GM23248 (cell line): ENCODE measurements around the gene VAV2. TPM values are rescaled to one million over a fixed set of nuclear protein-coding genes. Genes with fewer than 3 reads are reported as not detected.

Source experiments
- DNase-seq: peaks from one replicate; pipeline ENCODE4 v3.0.0-alpha.2; 2015
- H2AFZ ChIP-seq: fragments of 200-600 bp; sonication (generic); 2 replicates; pipeline ENCODE4 v1.6.1; 2016; ENCODE audit warnings: antibody characterized with exemption
- H3F3A ChIP-seq: fragments of 200-600 bp; sonication (generic); 2 replicates; pipeline ENCODE4 v1.6.1; 2016; ENCODE audit warnings: mild to moderate bottlenecking, antibody characterized with exemption, mixed run types; ENCODE audit not compliant: insufficient read depth
- H3K27ac ChIP-seq: fragments of 200-600 bp; sonication (generic); 2 replicates; pipeline ENCODE4 v1.5.1; 2016; ENCODE audit warnings: mild to moderate bottlenecking
- H3K27me3 ChIP-seq: fragments of 200-600 bp; sonication (generic); replicated peaks from 2 replicates; pipeline ENCODE4 v1.6.1; 2016; ENCODE audit warnings: mild to moderate bottlenecking; ENCODE audit not compliant: insufficient read depth
- H3K36me3 ChIP-seq: fragments of 200-600 bp; sonication (generic); 2 replicates; pipeline ENCODE4 v1.6.1; 2016; ENCODE audit warnings: low read depth, mild to moderate bottlenecking
- H3K4me1 ChIP-seq: fragments of 200-600 bp; sonication (generic); 2 replicates; pipeline ENCODE4 v1.6.1; 2016; ENCODE audit warnings: mild to moderate bottlenecking; ENCODE audit not compliant: insufficient read depth
- H3K4me2 ChIP-seq: fragments of 200-600 bp; sonication (generic); one replicate; pipeline ENCODE4 v1.6.1; 2016; ENCODE audit warnings: mild to moderate bottlenecking; ENCODE audit not compliant: unreplicated experiment
- H3K4me3 ChIP-seq: fragments of 200-600 bp; sonication (generic); 2 replicates; pipeline ENCODE4 v1.5.1; 2016; ENCODE audit warnings: mild to moderate bottlenecking
- H3K79me2 ChIP-seq: fragments of 200-600 bp; sonication (generic); 2 replicates; pipeline ENCODE4 v1.6.1; 2016; ENCODE audit warnings: mild to moderate bottlenecking; ENCODE audit not compliant: insufficient read depth
- H3K9ac ChIP-seq: fragments of 200-600 bp; sonication (generic); 2 replicates; pipeline ENCODE4 v1.6.1; 2016; ENCODE audit warnings: mild to moderate bottlenecking
- H3K9me2 ChIP-seq: fragments of 200-600 bp; sonication (generic); 2 replicates; pipeline ENCODE4 v1.6.1; 2016; ENCODE audit warnings: mixed run types, mild to moderate bottlenecking, moderate library complexity; ENCODE audit not compliant: insufficient read depth
- H3K9me3 ChIP-seq: fragments of 200-600 bp; sonication (generic); one replicate; pipeline ENCODE4 v1.6.1; 2017; ENCODE audit warnings: low read depth
- H4K20me1 ChIP-seq: fragments of 200-600 bp; sonication (generic); 2 replicates; pipeline ENCODE4 v1.6.0; 2016; ENCODE audit not compliant: insufficient read depth
- EZH2 ChIP-seq: fragments of 200-600 bp; sonication (generic); IDR thresholded peaks from 2 replicates; pipeline ENCODE4 v1.6.1; 2018; ENCODE audit warnings: antibody characterized with exemption, mild to moderate bottlenecking; ENCODE audit not compliant: insufficient read depth, poor library complexity, severe bottlenecking
- EZH2phosphoT487 ChIP-seq: fragments of 200-600 bp; sonication (generic); IDR thresholded peaks from 2 replicates; pipeline ENCODE4 v1.6.1; 2018; ENCODE audit warnings: antibody characterized with exemption, moderate library complexity, mild to moderate bottlenecking, low read depth; ENCODE audit not compliant: insufficient read depth
- WGBS, 2 experiments: methylation state at CpG; one replicate each; pipeline ENCODE4 v1.1.6; 2015 to 2017; ENCODE audit warnings: low lambda C conversion rate in 2 of 2, low coverage in 1 of 2; ENCODE audit errors: missing lambda C conversion rate in 2 of 2; 5-methylcytosine and 5-hydroxymethylcytosine counted together
- in situ Hi-C: fragments of 300-500 bp; cut with MboI; formaldehyde crosslinking; loops from 2 replicates; pipeline ENCODE4 v1.15.0; 2020
- polyA plus RNA-seq: library from polyadenylated mRNA; unstranded; fragments of >200 nt; fragmentation: Nextera tagmentation; extraction: Ambion mirVana; gene quantifications from 2 replicates; pipeline ENCODE4 v1.2.1, GENCODE V29; 2016
- total RNA-seq: library from RNA; depleted of rRNA; stranded (reverse); fragments of >200 nt; shearing (Covaris generic); gene quantifications from 2 replicates; pipeline ENCODE4 v1.2.3, GENCODE V29; 2014

VAV2 gene
- total and polyA plus RNA-seq, 2 experiments from 2014 or later = 6.7 to 9.0 TPM

DNA sequence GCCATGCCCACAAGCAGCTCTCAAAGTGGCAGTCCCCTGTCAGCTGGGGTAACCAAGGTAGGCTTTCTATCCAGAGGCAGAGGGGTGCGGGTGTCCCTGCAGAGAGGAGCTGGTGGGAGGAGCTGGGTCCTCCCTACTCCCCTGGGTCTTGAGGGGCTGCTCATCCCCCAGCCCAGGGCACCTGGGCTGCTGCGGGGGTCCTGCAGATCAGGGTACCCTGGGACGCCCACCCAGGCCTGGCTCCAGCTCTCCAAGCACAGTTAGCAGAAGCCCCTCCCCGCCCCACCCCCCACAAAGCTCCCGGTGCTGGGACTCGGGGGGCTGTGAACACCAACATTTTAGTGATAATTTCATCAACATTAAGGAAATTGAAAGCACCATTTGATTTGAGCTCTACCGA, 29.8 kb downstream of the VAV2 start:
- Histone ChIP-seq H3K4me1 (no peaks in the 10 kb centered on the region; the same call in 1 of the 2 replicates), H3K9me2 (no peaks in the 10 kb centered on the region), H3K36me3 (no peaks in the 10 kb centered on the region), H3K9me3 (no peaks in the 10 kb centered on the region), H4K20me1 (no peaks in the 10 kb centered on the region), H3K79me2 (peaks cover 89% of the 10 kb centered on the region), H3K4me2 (no peak overlapping the region), H3K4me3 (no peak overlapping the region), H3F3A (no peaks in the 10 kb centered on the region), H3K27ac (no peak overlapping the region), H3K9ac (no peak overlapping the region), H3K27me3 (no peaks in the 10 kb centered on the region), H2AFZ (no peak overlapping the region)
- 87 to 96% methylated on average over 6 to 7 of the region's 7 CpGs for WGBS, 2 experiments
- in situ Hi-C loops = no loop called here
- DNase-seq = no peak
- no peak for TF ChIP-seq EZH2
- TF ChIP-seq EZH2phosphoT487 = no peak

DNA sequence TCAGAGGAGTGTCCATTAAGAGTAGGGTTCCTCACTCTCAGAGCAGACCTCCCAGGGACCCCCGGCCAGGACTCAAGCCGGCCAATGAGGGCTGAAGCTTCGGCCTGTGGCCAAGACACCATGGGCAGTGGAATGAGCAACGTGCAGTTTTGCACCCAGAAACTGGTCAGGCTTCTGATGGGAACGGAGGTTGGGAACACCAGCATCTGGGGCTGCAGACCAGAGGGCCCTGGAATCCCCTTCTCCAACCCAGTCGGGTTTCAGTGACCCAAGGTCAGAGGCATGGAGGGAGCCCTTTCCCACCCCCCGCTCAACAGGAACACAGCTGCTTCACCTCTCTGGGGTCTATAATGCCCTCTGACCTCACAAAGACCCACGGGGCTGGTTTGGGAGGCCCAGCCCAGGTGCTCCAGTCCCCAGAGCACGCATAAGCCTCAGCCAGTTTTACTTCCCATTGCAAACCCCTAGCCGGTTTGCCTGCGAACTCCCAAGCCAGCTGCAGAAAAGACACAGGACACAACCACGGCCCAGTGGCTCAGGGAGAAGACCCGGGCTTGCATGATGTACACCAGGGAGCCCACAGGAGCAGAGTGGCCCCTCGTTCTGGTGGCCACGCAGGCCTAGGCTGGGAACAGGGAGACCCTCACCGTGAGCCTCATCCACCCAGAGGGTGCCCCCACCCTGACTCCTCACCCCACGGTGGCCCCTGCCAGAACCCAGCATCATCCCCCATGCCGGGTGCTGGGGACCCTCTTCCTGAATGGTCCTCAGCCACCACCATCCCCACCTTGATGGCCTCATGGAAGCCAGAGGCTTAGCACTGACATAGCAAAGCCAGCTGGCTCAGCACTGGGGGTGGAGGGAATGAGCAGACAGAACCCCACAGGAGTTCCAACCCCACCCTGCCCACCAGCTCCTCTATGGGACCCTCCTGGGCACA, 30.6 kb downstream of the VAV2 start:
- H3K4me2 ChIP-seq = no peak overlapping the region
- no peaks in the 10 kb centered on the region for H3K36me3 ChIP-seq
- H3K9me2 ChIP-seq = no peaks in the 10 kb centered on the region
- peaks cover 89% of the 10 kb centered on the region for H3K79me2 ChIP-seq
- H3K9me3 ChIP-seq = no peaks in the 10 kb centered on the region
- H3K4me1 ChIP-seq = peaks cover 6% of the 10 kb centered on the region
- H4K20me1 ChIP-seq = no peaks in the 10 kb centered on the region
- no peak overlapping the region for H3K27ac ChIP-seq
- H3K4me3 ChIP-seq = no peak overlapping the region
- TF ChIP-seq EZH2phosphoT487 (no peak), EZH2 (no peak)
- in situ Hi-C loops = no loop called here
- WGBS, 2 experiments = 89 to 90% methylated on average over 17 to 18 of the region's 18 CpGs
- DNase-seq = no peak
- no peak overlapping the region for H2AFZ ChIP-seq
- H3K9ac ChIP-seq = no peak overlapping the region
- no peaks in the 10 kb centered on the region for H3F3A ChIP-seq
- H3K27me3 ChIP-seq = no peaks in the 10 kb centered on the region

- H2AFZ ChIP-seq = no peak overlapping the region
- no peaks in the 10 kb centered on the region for H3K9me2 ChIP-seq
- TF ChIP-seq EZH2phosphoT487 = no peak
- no peak for TF ChIP-seq EZH2
- no peaks in the 10 kb centered on the region for H3F3A ChIP-seq
- H3K27me3 ChIP-seq = no peaks in the 10 kb centered on the region
- peak; percentile 46 for DNase-seq
- no peaks in the 10 kb centered on the region for H4K20me1 ChIP-seq
- no peak overlapping the region for H3K4me3 ChIP-seq
- no peak overlapping the region for H3K9ac ChIP-seq
- in situ Hi-C loops = no loop called here
- WGBS, 2 experiments = 66 to 69% methylated on average over 21 of the region's 21 CpGs
- H3K4me2 ChIP-seq = no peak overlapping the region
- H3K4me1 ChIP-seq = peaks cover 14% of the 10 kb centered on the region
- H3K79me2 ChIP-seq = peaks cover 86% of the 10 kb centered on the region
- H3K27ac ChIP-seq = no peak overlapping the region
- H3K9me3 ChIP-seq = no peaks in the 10 kb centered on the region
- H3K36me3 ChIP-seq = no peaks in the 10 kb centered on the region
Measured at GRCh38 chr9:133960568-133961129, 31.5 kb downstream of the VAV2 start.

DNA sequence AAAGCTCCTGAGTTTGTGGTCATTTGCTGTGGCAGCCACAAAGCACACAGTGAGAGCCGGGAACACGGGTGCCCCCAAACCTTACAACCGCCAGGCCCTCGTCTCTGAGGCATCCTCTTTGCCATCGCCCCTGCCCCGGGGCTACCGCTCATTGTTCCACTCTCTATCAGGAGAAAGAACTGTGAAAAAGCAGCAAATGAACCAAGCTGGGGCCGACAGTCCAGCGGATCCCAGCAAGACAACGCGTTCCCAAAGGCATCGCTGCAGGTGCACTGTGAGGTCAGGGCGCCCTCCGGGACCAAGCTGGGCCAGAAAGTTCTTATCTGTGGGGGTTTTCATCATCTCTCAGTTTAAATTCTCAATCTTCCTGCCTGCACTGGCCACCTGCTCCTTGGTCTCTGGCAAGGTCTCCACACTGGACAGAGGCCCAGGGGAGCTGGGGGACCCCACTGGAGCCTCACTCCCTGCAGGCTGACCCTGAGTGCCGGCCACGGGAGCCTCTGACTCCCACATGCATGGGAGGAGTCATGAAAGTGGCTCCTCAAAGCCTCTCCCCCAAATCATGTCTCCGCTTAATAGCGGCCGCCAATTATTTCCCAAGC, 32.1 kb downstream of the VAV2 start:
- no peak overlapping the region for H3K4me3 ChIP-seq
- H3K36me3 ChIP-seq = no peaks in the 10 kb centered on the region
- no peak overlapping the region for H3K9ac ChIP-seq
- H2AFZ ChIP-seq = no peak overlapping the region
- WGBS, 2 experiments = 73 to 76% methylated on average over 19 of the region's 19 CpGs
- H3F3A ChIP-seq = no peaks in the 10 kb centered on the region
- no peaks in the 10 kb centered on the region for H3K9me3 ChIP-seq
- H4K20me1 ChIP-seq = no peaks in the 10 kb centered on the region
- no peak overlapping the region for H3K27ac ChIP-seq
- in situ Hi-C loops = no loop called here
- DNase-seq = no peak
- no peak for TF ChIP-seq EZH2phosphoT487
- TF ChIP-seq EZH2 = no peak
- no peaks in the 10 kb centered on the region for H3K27me3 ChIP-seq
- no peaks in the 10 kb centered on the region for H3K9me2 ChIP-seq
- peaks cover 81% of the 10 kb centered on the region for H3K79me2 ChIP-seq
- no peak overlapping the region for H3K4me2 ChIP-seq
- H3K4me1 ChIP-seq = peaks cover 14% of the 10 kb centered on the region
